Measurements from ENCODE around the gene BAIAP2L2. TPM values are rescaled to one million over a fixed set of nuclear protein-coding genes. Genes with fewer than 3 reads are reported as not detected.

Gene BAIAP2L2
- total and polyA plus RNA-seq, 10 of the 15 experiments (the other 5 are each of a cell fraction or from before 2014, with no cell fraction given): 0.08 to 0.38 (median 0.14) TPM; not detected in 6

- H3K9ac ChIP-seq (ENCODE audit: control insufficient read depth, insufficient read depth, low read length): no peak overlapping the region
- 89% methylated on average over 11 of the region's 11 CpGs for WGBS (ENCODE audit: insufficient coverage, insufficient replicate concordance, low lambda C conversion rate, missing lambda C conversion rate)
- intact Hi-C loops (cut with micrococcal nuclease; ENCODE audit: unreplicated experiment) (no loop called here), in situ Hi-C loops (cut with MboI) (no loop called here)
- FAIRE-seq: no peak
- no peak for DNase-seq (ENCODE audit: low read depth, low spot score)
- H3K4me1 ChIP-seq (ENCODE audit: control insufficient read depth, insufficient read depth, low read length): no peaks in the 10 kb centered on the region
- H3K27ac ChIP-seq (ENCODE audit: control insufficient read depth, insufficient read depth): no peak overlapping the region
- ChIA-PET RAD21 (ENCODE audit: unreplicated experiment) (no interaction called here), SMC1A (ENCODE audit: uncharacterized antibody, unreplicated experiment) (no interaction called here), POLR2A (no interaction called here), CTCF (no interaction called here)
- no peaks in the 10 kb centered on the region for H4K20me1 ChIP-seq (ENCODE audit: control insufficient read depth, insufficient read depth)
- peaks cover 1 to 3% of the 10 kb centered on the region in 2 experiments; a peak in 3 of 4 replicates for H3K36me3 ChIP-seq (ENCODE audit: control insufficient read depth in 2 of 2, insufficient read depth in 2 of 2, low read length in 1 of 2)
- no peaks in the 10 kb centered on the region for H3K9me3 ChIP-seq (replicated peaks; ENCODE audit: control insufficient read depth, insufficient read depth, low read length)
- BruUV-seq (replicated peaks): no TSS peak
- no peak for TF ChIP-seq NFYB (IDR thresholded peaks at IDR 0.05; ENCODE audit: insufficient read depth, low read depth, low read length)
- TF ChIP-seq NR2F1 (conservative IDR thresholded peaks at IDR 0.05): no peak
- TF ChIP-seq CREB1 (IDR thresholded peaks at IDR 0.05; ENCODE audit: low read depth): no peak
- TF ChIP-seq CREM (IDR thresholded peaks at IDR 0.05; ENCODE audit: low read depth): no peak
- TF ChIP-seq NBN (IDR thresholded peaks at IDR 0.05): no peak
- no peak for TF ChIP-seq YY1 (IDR thresholded peaks at IDR 0.05; ENCODE audit: low read depth, low read length)
- TF ChIP-seq SREBF2 (IDR thresholded peaks at IDR 0.05; ENCODE audit: low read length): no peak
- no peak for TF ChIP-seq TCF7 (IDR thresholded peaks at IDR 0.05; ENCODE audit: borderline replicate concordance)
- no peak for TF ChIP-seq PML (IDR thresholded peaks at IDR 0.05; ENCODE audit: low read length)
- no peak for TF ChIP-seq ZBED1 (IDR thresholded peaks at IDR 0.05; ENCODE audit: borderline replicate concordance)
- no peak for TF ChIP-seq USF2 (IDR thresholded peaks at IDR 0.05; ENCODE audit: borderline replicate concordance, low read depth, low read length)
- no peak for TF ChIP-seq ZNF384 (IDR thresholded peaks at IDR 0.05; ENCODE audit: borderline replicate concordance, low read depth, low read length)
- no peak for TF ChIP-seq ZNF207 (IDR thresholded peaks at IDR 0.05; ENCODE audit: borderline replicate concordance)
- no peak for TF ChIP-seq POLR2A (IDR thresholded peaks at IDR 0.05; ENCODE audit: low read depth, low read length)
- TF ChIP-seq, protein P1, sequence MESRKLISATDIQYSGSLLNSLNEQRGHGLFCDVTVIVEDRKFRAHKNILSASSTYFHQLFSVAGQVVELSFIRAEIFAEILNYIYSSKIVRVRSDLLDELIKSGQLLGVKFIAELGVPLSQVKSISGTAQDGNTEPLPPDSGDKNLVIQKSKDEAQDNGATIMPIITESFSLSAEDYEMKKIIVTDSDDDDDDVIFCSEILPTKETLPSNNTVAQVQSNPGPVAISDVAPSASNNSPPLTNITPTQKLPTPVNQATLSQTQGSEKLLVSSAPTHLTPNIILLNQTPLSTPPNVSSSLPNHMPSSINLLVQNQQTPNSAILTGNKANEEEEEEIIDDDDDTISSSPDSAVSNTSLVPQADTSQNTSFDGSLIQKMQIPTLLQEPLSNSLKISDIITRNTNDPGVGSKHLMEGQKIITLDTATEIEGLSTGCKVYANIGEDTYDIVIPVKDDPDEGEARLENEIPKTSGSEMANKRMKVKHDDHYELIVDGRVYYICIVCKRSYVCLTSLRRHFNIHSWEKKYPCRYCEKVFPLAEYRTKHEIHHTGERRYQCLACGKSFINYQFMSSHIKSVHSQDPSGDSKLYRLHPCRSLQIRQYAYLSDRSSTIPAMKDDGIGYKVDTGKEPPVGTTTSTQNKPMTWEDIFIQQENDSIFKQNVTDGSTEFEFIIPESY (IDR thresholded peaks at IDR 0.05): no peak
- TF ChIP-seq SIN3A (IDR thresholded peaks at IDR 0.05; ENCODE audit: low read depth, low read length): no peak
- no peak for TF ChIP-seq SKIL (IDR thresholded peaks at IDR 0.05; ENCODE audit: low read depth, poor library complexity, severe bottlenecking)
- no peak for TF ChIP-seq FOXM1 (IDR thresholded peaks at IDR 0.05; ENCODE audit: low read depth, low read length)
- no peak for ATAC-seq
- H3K4me2 ChIP-seq (ENCODE audit: control insufficient read depth, insufficient read depth): no peak overlapping the region
- H3K4me3 ChIP-seq: no peak overlapping the region
- H3K27me3 ChIP-seq (replicated peaks in 1 of 2; ENCODE audit: control insufficient read depth in 2 of 2, insufficient read depth in 2 of 2, low read length in 1 of 2): no peaks in the 10 kb centered on the region
- H2AFZ ChIP-seq (ENCODE audit: control insufficient read depth, low read depth, low read length): no peak overlapping the region
- no peaks in the 10 kb centered on the region for H3K79me2 ChIP-seq (ENCODE audit: control insufficient read depth, insufficient read depth, low read length)
These were observed 29.4 kb upstream of the BAIAP2L2 start for GRCh38 chr22:38139901-38140300.

All from GM12878 (cell line).